ENCODE results near the gene DYNC1I1.

The DYNC1I1 gene

DNA sequence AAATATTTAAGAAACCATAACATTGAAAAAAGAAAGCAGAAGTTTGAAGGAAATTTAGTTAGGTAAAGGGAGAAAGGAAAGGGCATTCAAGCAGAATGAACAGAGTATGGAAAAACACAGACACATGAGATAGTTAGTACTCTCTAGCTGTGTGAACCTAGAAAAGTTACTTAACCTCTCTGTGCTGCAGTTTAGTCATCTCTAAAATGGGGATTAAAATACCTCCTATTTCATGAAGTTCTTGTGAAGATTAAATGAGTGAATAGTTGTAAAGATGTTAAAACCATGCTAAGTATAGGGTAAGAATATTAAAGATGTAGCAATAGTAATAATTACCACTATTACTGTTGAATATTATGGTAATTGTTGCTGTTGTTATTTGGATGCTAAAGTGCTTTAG is 279.9 kb downstream of the DYNC1I1 start:
- no peak overlapping the region for H2AFZ ChIP-seq (ENCODE audit: low read depth, low read length, severe bottlenecking)
- H3K9ac ChIP-seq (ENCODE audit: low read length), result no peak overlapping the region
- no peaks in the 10 kb centered on the region for H3F3A ChIP-seq (ENCODE audit: insufficient read depth)
- no peak overlapping the region for H3K4me2 ChIP-seq (ENCODE audit: low read depth, low read length, poor library complexity, severe bottlenecking)
- H3K4me3 ChIP-seq (ENCODE audit: insufficient read depth, low read length, poor library complexity, severe bottlenecking), result no peak overlapping the region
- no peaks in the 10 kb centered on the region for H3K9me3 ChIP-seq (ENCODE audit: insufficient read depth, low read length)
- peaks cover 2% of the 10 kb centered on the region; the same call in 1 of the 2 replicates for H3K27me3 ChIP-seq (ENCODE audit: low read length)
- no peak overlapping the region for H3K27ac ChIP-seq (ENCODE audit: low read depth, low read length)
- no peaks in the 10 kb centered on the region for H3K79me2 ChIP-seq (ENCODE audit: insufficient read depth, low read length)
- no peaks in the 10 kb centered on the region for H3K9me2 ChIP-seq (replicated peaks; ENCODE audit: insufficient read depth, low read length)
- H3K36me3 ChIP-seq (ENCODE audit: low read length), result no peaks in the 10 kb centered on the region
- TF ChIP-seq, protein P1, sequence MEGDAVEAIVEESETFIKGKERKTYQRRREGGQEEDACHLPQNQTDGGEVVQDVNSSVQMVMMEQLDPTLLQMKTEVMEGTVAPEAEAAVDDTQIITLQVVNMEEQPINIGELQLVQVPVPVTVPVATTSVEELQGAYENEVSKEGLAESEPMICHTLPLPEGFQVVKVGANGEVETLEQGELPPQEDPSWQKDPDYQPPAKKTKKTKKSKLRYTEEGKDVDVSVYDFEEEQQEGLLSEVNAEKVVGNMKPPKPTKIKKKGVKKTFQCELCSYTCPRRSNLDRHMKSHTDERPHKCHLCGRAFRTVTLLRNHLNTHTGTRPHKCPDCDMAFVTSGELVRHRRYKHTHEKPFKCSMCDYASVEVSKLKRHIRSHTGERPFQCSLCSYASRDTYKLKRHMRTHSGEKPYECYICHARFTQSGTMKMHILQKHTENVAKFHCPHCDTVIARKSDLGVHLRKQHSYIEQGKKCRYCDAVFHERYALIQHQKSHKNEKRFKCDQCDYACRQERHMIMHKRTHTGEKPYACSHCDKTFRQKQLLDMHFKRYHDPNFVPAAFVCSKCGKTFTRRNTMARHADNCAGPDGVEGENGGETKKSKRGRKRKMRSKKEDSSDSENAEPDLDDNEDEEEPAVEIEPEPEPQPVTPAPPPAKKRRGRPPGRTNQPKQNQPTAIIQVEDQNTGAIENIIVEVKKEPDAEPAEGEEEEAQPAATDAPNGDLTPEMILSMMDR (IDR thresholded peaks at IDR 0.05; ENCODE audit: insufficient read depth, low read length, poor library complexity, severe bottlenecking), result no peak
- no peak for TF ChIP-seq EZH2phosphoT487 (conservative IDR thresholded peaks at IDR 0.05; ENCODE audit: low read length)
- H4K20me1 ChIP-seq (ENCODE audit: low read depth, low read length), result peaks cover 6% of the 10 kb centered on the region; the same call in 1 of the 2 replicates

DNA sequence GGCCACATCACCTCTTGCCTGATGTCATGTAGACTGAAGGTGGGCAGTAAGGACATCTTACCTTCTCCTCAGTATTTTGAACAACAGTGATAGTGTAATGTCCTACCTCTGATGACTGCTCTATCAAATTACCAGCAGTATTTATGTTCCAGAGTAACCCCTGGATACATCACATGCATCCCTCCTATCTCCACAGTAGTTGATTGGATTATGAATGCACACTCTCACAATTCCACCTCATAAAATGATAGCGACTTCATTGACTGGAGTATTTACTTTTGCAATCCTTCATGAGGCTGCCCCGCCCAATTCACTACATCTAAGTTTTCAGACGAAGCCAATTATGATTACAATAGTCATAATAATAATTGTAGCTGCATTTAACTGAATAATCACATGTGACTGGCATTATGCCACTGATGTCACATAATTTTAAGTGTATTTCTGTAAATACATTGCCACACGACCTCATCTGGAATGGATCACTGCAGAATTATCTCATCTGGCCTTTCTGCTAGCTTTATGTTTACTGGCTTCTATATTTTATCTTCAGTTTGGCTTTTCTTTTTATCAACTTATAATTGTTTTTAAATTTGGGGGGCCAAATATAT is 280.6 kb downstream of the DYNC1I1 start:
- no peaks in the 10 kb centered on the region for H3F3A ChIP-seq (ENCODE audit: insufficient read depth)
- H3K36me3 ChIP-seq (ENCODE audit: low read length), result no peaks in the 10 kb centered on the region
- H3K79me2 ChIP-seq (ENCODE audit: insufficient read depth, low read length), result no peaks in the 10 kb centered on the region
- H3K4me2 ChIP-seq (ENCODE audit: low read depth, low read length, poor library complexity, severe bottlenecking), result no peak overlapping the region
- H3K9me3 ChIP-seq (ENCODE audit: insufficient read depth, low read length), result no peaks in the 10 kb centered on the region
- H3K27ac ChIP-seq (ENCODE audit: low read depth, low read length), result no peak overlapping the region
- H4K20me1 ChIP-seq (ENCODE audit: low read depth, low read length), result peaks cover 6% of the 10 kb centered on the region; the same call in 1 of the 2 replicates
- H3K4me3 ChIP-seq (ENCODE audit: insufficient read depth, low read length, poor library complexity, severe bottlenecking), result no peak overlapping the region
- TF ChIP-seq EZH2phosphoT487 (conservative IDR thresholded peaks at IDR 0.05; ENCODE audit: low read length), result no peak
- TF ChIP-seq, protein P1 (IDR thresholded peaks at IDR 0.05; ENCODE audit: insufficient read depth, low read length, poor library complexity, severe bottlenecking), result no peak
- no peaks in the 10 kb centered on the region for H3K9me2 ChIP-seq (replicated peaks; ENCODE audit: insufficient read depth, low read length)
- H2AFZ ChIP-seq (ENCODE audit: low read depth, low read length, severe bottlenecking), result no peak overlapping the region
- no peak overlapping the region for H3K9ac ChIP-seq (ENCODE audit: low read length)
- peaks cover 2% of the 10 kb centered on the region; the same call in 1 of the 2 replicates for H3K27me3 ChIP-seq (ENCODE audit: low read length)

DNA sequence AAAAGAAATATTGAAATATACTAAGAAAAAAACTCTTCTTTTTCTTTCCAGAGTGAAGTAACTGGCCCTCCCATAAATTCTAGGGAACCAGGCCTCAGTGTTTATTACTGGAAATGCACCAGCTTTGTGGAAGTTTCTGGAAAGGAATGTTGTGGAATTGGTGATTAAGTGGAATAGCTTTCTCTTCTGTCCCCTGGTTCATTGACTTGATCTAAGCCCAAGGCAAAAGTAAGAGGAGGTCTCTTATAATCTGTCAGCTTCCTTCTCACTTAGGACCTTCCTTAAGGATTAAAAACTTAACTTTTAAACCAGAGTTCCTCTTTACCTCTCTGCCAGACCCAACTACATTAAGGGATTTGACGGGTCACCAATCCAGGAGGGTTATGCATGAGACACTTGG is 283.4 kb downstream of the DYNC1I1 start:
- H3K79me2 ChIP-seq (ENCODE audit: insufficient read depth, low read length), result no peaks in the 10 kb centered on the region
- peaks cover 2% of the 10 kb centered on the region; the same call in 1 of the 2 replicates for H3K27me3 ChIP-seq (ENCODE audit: low read length)
- H3K4me2 ChIP-seq (ENCODE audit: low read depth, low read length, poor library complexity, severe bottlenecking), result no peak overlapping the region
- H3K9me2 ChIP-seq (replicated peaks; ENCODE audit: insufficient read depth, low read length), result no peaks in the 10 kb centered on the region
- no peak overlapping the region for H2AFZ ChIP-seq (ENCODE audit: low read depth, low read length, severe bottlenecking)
- no peak overlapping the region for H3K4me3 ChIP-seq (ENCODE audit: insufficient read depth, low read length, poor library complexity, severe bottlenecking)
- no peaks in the 10 kb centered on the region for H3K36me3 ChIP-seq (ENCODE audit: low read length)
- no peak overlapping the region for H3K9ac ChIP-seq (ENCODE audit: low read length)
- no peaks in the 10 kb centered on the region for H3K9me3 ChIP-seq (ENCODE audit: insufficient read depth, low read length)
- H3K27ac ChIP-seq (ENCODE audit: low read depth, low read length), result no peak overlapping the region
- TF ChIP-seq, protein P1 (IDR thresholded peaks at IDR 0.05; ENCODE audit: insufficient read depth, low read length, poor library complexity, severe bottlenecking), result no peak
- TF ChIP-seq EZH2phosphoT487 (conservative IDR thresholded peaks at IDR 0.05; ENCODE audit: low read length), result no peak
- peaks cover 6% of the 10 kb centered on the region; the same call in 1 of the 2 replicates for H4K20me1 ChIP-seq (ENCODE audit: low read depth, low read length)
- H3F3A ChIP-seq (ENCODE audit: insufficient read depth), result no peaks in the 10 kb centered on the region
